Choroid plexus epithelial cell (primary cell): Measurements from ENCODE around the gene TSHZ3.

Experiments
- DNase-seq: peaks from one replicate; pipeline ENCODE4 v3.0.0-alpha.2; 2010; ENCODE audit warnings: low read depth
- H3K4me3 ChIP-seq: 2 replicates; pipeline ENCODE4 v1.5.1; 2011; ENCODE audit warnings: low read depth, mild to moderate bottlenecking, control low read depth, low read length, moderate library complexity
- TF ChIP-seq, protein P1 (sequence below): conservative IDR thresholded peaks from 2 replicates; pipeline ENCODE4 v1.5.1; 2011; ENCODE audit warnings: low read depth, mild to moderate bottlenecking, control low read depth, inconsistent platforms, low read length, moderate library complexity

The TSHZ3 gene

DNA sequence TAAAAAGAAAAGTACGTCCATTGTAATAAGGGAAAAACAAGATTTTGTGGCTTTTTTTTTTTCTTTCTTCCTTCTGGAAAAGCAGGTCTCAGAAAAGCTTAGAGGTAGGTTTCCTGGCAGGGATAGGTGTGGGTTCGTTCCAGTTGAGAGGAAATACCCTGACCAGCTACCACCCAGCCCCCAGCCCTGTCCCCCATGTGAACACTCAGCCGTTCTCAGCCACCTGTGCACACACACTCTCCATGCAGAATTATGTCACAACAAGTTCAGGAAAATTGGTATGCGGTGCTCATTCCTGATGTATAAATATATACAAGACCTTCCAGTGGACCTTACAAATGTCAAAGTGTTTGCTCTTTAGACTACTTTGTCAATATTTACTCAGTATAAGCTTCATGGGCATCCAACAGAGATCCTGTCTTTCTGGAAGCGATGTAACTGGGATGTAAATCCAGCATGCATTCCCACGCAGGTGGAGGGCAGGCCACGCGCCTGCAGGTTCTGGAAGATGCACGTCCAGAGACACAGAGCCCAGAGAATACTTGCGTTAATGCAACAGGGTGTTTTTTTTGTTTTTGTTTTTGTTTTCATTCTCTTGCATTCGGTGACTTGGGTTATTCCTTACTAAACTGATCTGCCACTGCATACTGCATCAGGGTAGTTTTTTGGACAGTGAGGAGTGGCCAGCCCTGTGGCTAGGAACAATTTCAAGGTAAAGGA, 68.8 kb downstream of the TSHZ3 start:
- TF ChIP-seq, protein P1, sequence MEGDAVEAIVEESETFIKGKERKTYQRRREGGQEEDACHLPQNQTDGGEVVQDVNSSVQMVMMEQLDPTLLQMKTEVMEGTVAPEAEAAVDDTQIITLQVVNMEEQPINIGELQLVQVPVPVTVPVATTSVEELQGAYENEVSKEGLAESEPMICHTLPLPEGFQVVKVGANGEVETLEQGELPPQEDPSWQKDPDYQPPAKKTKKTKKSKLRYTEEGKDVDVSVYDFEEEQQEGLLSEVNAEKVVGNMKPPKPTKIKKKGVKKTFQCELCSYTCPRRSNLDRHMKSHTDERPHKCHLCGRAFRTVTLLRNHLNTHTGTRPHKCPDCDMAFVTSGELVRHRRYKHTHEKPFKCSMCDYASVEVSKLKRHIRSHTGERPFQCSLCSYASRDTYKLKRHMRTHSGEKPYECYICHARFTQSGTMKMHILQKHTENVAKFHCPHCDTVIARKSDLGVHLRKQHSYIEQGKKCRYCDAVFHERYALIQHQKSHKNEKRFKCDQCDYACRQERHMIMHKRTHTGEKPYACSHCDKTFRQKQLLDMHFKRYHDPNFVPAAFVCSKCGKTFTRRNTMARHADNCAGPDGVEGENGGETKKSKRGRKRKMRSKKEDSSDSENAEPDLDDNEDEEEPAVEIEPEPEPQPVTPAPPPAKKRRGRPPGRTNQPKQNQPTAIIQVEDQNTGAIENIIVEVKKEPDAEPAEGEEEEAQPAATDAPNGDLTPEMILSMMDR = no peak
- no peak for DNase-seq
- no peak overlapping the region for H3K4me3 ChIP-seq

DNA sequence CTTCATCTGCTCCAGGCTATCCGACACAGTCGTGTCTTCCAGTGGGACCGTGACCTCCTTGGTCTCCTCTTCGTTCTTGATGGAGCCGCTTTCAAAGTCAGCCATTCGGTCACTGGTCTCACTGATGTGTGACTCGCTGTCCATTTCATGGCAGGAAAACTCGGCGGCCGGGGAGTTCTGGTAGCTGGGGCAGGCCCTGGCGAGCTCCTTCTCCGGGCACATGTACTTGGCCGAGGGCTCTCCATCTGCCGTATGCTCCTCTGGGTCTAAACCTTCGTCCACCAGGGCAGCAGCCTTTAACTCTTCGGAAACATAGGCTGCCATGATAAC, 69.8 kb downstream of the TSHZ3 start:
- DNase-seq = no peak
- H3K4me3 ChIP-seq = no peak overlapping the region
- TF ChIP-seq, protein P1 = no peak

- TF ChIP-seq, protein P1 = no peak
- no peak for DNase-seq
- H3K4me3 ChIP-seq = no peak overlapping the region
These were observed 70.4 kb downstream of the TSHZ3 start for GRCh38 chr19:31278555-31279435.

DNA sequence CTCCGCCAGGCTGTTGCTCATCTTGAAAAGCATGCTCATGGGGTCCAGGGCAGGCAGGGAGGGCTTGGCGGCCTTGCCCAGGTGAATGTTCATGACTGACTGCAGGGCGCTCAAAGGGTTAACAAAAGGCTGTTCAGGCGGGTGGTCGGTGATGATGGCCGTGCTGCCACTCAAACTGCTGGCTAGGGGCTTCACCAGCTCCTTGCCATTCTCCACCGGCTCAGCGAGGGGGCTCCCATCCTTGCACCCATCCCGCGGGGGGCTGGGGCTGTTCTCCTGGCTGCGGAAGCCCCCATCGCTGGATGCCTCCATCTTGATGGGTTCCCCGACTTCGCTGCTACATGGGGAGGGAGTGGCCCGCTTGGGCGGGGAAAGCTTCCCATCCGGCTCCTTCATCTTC, 71.7 kb downstream of the TSHZ3 start:
- no peak for DNase-seq
- TF ChIP-seq, protein P1 = no peak
- H3K4me3 ChIP-seq = no peak overlapping the region

GRCh38 chr19:31276831-31277230, 72.4 kb downstream of the TSHZ3 start:
- H3K4me3 ChIP-seq = no peak overlapping the region
- DNase-seq = no peak
- TF ChIP-seq, protein P1 = no peak

DNA sequence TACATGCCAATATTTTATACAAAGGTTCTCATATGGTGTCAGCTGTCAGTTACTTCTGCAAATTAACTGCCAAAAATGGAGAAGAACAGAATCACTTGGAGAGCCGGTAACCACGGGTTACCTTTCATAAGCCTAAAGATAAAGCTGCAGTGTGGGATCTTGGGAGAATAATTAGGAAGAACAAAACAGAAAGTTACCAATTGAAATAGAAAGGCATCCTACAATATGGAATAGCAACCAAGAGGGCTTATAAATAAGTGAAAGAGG, 74.2 kb downstream of the TSHZ3 start:
- H3K4me3 ChIP-seq = no peak overlapping the region
- no peak for DNase-seq
- TF ChIP-seq, protein P1 = no peak
